ENCODE results near the gene C2orf80. TPM values are rescaled to one million over a fixed set of nuclear protein-coding genes. Genes with fewer than 3 reads are reported as not detected.

C2orf80 gene
- total RNA-seq, 3 donors from 2014 or later, result not detected

GRCh38 chr2:208147759-208148158 lies 42.1 kb downstream of the C2orf80 start:
- DNase-seq, result no peak
- TF ChIP-seq CTCF (IDR thresholded peaks at IDR 0.05), result no peak
- Histone ChIP-seq H3K4me3 (no peak overlapping the region), H3K9me3 (no peaks in the 10 kb centered on the region), H3K36me3 (ENCODE audit: low read depth) (no peaks in the 10 kb centered on the region), H3K4me1 (ENCODE audit: low read depth) (no peaks in the 10 kb centered on the region)
- intact Hi-C loops (cut with DNase I, micrococcal nuclease), result no loop called here
- no peak for ATAC-seq

- Histone ChIP-seq H3K36me3 (ENCODE audit: low read depth) (no peaks in the 10 kb centered on the region), H3K4me1 (ENCODE audit: low read depth) (no peaks in the 10 kb centered on the region), H3K9me3 (no peaks in the 10 kb centered on the region), H3K4me3 (no peak overlapping the region)
- TF ChIP-seq CTCF (IDR thresholded peaks at IDR 0.05), result no peak
- no peak for DNase-seq
- intact Hi-C loops (cut with DNase I, micrococcal nuclease), result no loop called here
- no peak for ATAC-seq
Measured at GRCh38 chr2:208147008-208147407, 42.8 kb downstream of the C2orf80 start.

GRCh38 chr2:208146006-208146405 lies 43.8 kb downstream of the C2orf80 start, which contains the start of gene CRYGB:
CRYGB (minus strand) TSS chr2:208146158; CDS start chr2:208146120, 38 bp downstream.
- ATAC-seq (no peak), DNase-seq (no peak)
- H3K4me1 ChIP-seq (ENCODE audit: low read depth), result no peaks in the 10 kb centered on the region
- intact Hi-C loops (cut with DNase I, micrococcal nuclease), result no loop called here
- no peak within 1 kb of the TSS for H3K4me3 ChIP-seq
- no peaks in the 10 kb centered on the region for H3K9me3 ChIP-seq
- H3K36me3 ChIP-seq (ENCODE audit: low read depth), result no peaks in the 10 kb centered on the region
- no peak for TF ChIP-seq CTCF (IDR thresholded peaks at IDR 0.05)

GRCh38 chr2:208142925-208143799 lies 46.7 kb downstream of the C2orf80 start:
- intact Hi-C loops (cut with DNase I, micrococcal nuclease), result no loop called here
- no peaks in the 10 kb centered on the region for H3K36me3 ChIP-seq (ENCODE audit: low read depth)
- H3K4me1 ChIP-seq (ENCODE audit: low read depth), result no peaks in the 10 kb centered on the region
- H3K4me3 ChIP-seq, result no peak overlapping the region
- H3K9me3 ChIP-seq, result no peaks in the 10 kb centered on the region
- DNase-seq (no peak), ATAC-seq (no peak)
- no peak for TF ChIP-seq CTCF (IDR thresholded peaks at IDR 0.05)

- no peak for ATAC-seq
- peak in 1 of 3 donors; percentile 8 for DNase-seq
- Histone ChIP-seq H3K36me3 (ENCODE audit: low read depth) (no peaks in the 10 kb centered on the region), H3K4me3 (no peak overlapping the region), H3K9me3 (no peaks in the 10 kb centered on the region), H3K4me1 (ENCODE audit: low read depth) (no peaks in the 10 kb centered on the region)
- no peak for TF ChIP-seq CTCF (IDR thresholded peaks at IDR 0.05)
- intact Hi-C loops (cut with DNase I, micrococcal nuclease), result no loop called here
Measured at GRCh38 chr2:208142240-208142924, 47.4 kb downstream of the C2orf80 start.
